ENCODE measurements around the gene RAB11FIP2.

Gene RAB11FIP2

GRCh38 chr10:118045158-118045836, 1.4 kb downstream of the RAB11FIP2 start:
- DNase-seq (ENCODE audit: low spot score): no peak
- no peak for TF ChIP-seq CTCF (IDR thresholded peaks at IDR 0.05; ENCODE audit: extremely low read depth, missing control alignments)

GRCh38 chr10:118042827-118043242, 3.9 kb downstream of the RAB11FIP2 start:
- no peak for TF ChIP-seq CTCF (IDR thresholded peaks at IDR 0.05; ENCODE audit: extremely low read depth, missing control alignments)
- DNase-seq (ENCODE audit: low spot score): no peak

- no peak for DNase-seq (ENCODE audit: low spot score)
- TF ChIP-seq CTCF (IDR thresholded peaks at IDR 0.05; ENCODE audit: extremely low read depth, missing control alignments): no peak
Measured at GRCh38 chr10:118042336-118042735, 4.4 kb downstream of the RAB11FIP2 start.

- no peak for DNase-seq (ENCODE audit: low spot score)
Measured at GRCh38 chr10:118041316-118041715, 5.4 kb downstream of the RAB11FIP2 start.

GRCh38 chr10:118036281-118036875, 10.4 kb downstream of the RAB11FIP2 start:
- DNase-seq (ENCODE audit: low spot score): no peak
- no peak for TF ChIP-seq CTCF (IDR thresholded peaks at IDR 0.05; ENCODE audit: extremely low read depth, missing control alignments)

More at GRCh38 chr10:118041316-118041715, 5.4 kb downstream of the RAB11FIP2 start:
- no peak for TF ChIP-seq CTCF (IDR thresholded peaks at IDR 0.05; ENCODE audit: extremely low read depth, missing control alignments)

GRCh38 chr10:118035354-118036005, 11.3 kb downstream of the RAB11FIP2 start:
- no peak for TF ChIP-seq CTCF (IDR thresholded peaks at IDR 0.05; ENCODE audit: extremely low read depth, missing control alignments)

GRCh38 chr10:118034791-118035261, 11.9 kb downstream of the RAB11FIP2 start:
- TF ChIP-seq CTCF (IDR thresholded peaks at IDR 0.05; ENCODE audit: extremely low read depth, missing control alignments): no peak
- no peak for DNase-seq (ENCODE audit: low spot score)

More at GRCh38 chr10:118035354-118036005, 11.3 kb downstream of the RAB11FIP2 start:
- DNase-seq (ENCODE audit: low spot score): no peak

All from GM20000 (cell line).